ENCODE data around the gene EIF4E2. TPM values are rescaled to one million over a fixed set of nuclear protein-coding genes. Genes with fewer than 3 reads are reported as not detected.

EIF4E2 gene
- total RNA-seq, 3 donors from 2014 or later (not counting 1 experiment from before 2014, with no cell fraction given) = 62.2 to 67.6 (median 63.5) TPM

DNA sequence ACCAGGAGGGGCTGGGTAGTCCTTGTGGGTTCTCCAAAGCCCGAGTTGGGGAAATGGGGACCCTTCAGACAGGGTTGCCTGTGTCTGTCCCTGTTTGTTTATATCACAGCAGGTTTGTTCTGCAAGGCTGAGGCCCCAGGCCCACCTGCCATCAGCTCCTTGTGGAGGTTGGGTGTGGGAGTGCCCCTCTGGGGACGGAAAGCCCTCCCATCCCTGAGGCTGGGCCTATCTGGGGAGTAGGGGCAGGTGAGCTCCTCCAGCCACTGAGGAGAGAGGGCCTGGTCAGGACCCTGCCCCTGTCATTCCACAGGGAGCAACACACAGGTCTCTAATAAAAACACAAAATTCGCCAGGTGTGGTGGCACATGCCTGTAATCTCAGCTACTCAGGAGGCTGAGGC is 59.6 kb downstream of the EIF4E2 start:
- H3K4me1 ChIP-seq (ENCODE audit: control insufficient read depth, insufficient read depth, low read length) = peaks cover 9% of the 10 kb centered on the region
- no peaks in the 10 kb centered on the region for H3K36me3 Mint-ChIP-seq
- ATAC-seq = no peak
- no peak overlapping the region for H3K4me3 Mint-ChIP-seq
- H3K9me3 ChIP-seq (ENCODE audit: control insufficient read depth, insufficient read depth, low read length) = no peaks in the 10 kb centered on the region
- H3K4me3 ChIP-seq (ENCODE audit: low read length) = no peak overlapping the region
- H3K27me3 ChIP-seq (ENCODE audit: control insufficient read depth, insufficient read depth, low read length) = no peaks in the 10 kb centered on the region
- H3K4me1 Mint-ChIP-seq = peaks cover 0 to 7% of the 10 kb centered on the region in 2 donors
- WGBS (ENCODE audit: insufficient coverage) = 75% methylated on average over 3 of the region's 3 CpGs
- no peak overlapping the region for H3K27ac ChIP-seq (ENCODE audit: low read length)
- H3K9me3 Mint-ChIP-seq = no peaks in the 10 kb centered on the region
- DNase-seq = no peak
- H3K36me3 ChIP-seq (ENCODE audit: control insufficient read depth, insufficient read depth, low read length) = no peaks in the 10 kb centered on the region
- TF ChIP-seq, protein P1, sequence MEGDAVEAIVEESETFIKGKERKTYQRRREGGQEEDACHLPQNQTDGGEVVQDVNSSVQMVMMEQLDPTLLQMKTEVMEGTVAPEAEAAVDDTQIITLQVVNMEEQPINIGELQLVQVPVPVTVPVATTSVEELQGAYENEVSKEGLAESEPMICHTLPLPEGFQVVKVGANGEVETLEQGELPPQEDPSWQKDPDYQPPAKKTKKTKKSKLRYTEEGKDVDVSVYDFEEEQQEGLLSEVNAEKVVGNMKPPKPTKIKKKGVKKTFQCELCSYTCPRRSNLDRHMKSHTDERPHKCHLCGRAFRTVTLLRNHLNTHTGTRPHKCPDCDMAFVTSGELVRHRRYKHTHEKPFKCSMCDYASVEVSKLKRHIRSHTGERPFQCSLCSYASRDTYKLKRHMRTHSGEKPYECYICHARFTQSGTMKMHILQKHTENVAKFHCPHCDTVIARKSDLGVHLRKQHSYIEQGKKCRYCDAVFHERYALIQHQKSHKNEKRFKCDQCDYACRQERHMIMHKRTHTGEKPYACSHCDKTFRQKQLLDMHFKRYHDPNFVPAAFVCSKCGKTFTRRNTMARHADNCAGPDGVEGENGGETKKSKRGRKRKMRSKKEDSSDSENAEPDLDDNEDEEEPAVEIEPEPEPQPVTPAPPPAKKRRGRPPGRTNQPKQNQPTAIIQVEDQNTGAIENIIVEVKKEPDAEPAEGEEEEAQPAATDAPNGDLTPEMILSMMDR (IDR thresholded peaks at IDR 0.05) = no peak
- H3K27me3 Mint-ChIP-seq (ENCODE audit: low read depth in 2 of 2) = peaks cover 0 to 1% of the 10 kb centered on the region in 2 donors
- H3K27ac Mint-ChIP-seq = no peak overlapping the region
- intact Hi-C loops (cut with micrococcal nuclease) = no loop called here

DNA sequence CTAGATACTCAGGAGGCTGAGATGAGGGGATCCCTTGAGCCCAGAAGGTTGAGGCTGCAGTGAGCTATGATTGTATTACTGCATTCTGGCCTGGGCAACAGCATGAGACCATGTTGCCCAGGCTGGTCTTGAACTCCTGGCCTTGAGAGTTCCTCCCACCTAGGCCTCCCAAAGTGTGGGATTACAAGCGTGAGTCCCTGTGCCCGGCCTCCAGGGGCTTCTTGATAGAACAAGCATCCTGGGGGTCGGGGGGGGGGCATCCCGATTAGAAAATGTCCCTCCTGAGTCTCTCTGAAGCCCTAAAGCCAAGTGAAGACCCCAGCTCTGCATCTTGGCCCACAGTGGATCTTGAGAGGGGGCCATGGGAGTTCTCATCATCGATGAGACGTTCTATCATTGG is 60.6 kb downstream of the EIF4E2 start:
- TF ChIP-seq, protein P1 (IDR thresholded peaks at IDR 0.05) = no peak
- H3K36me3 ChIP-seq (ENCODE audit: control insufficient read depth, insufficient read depth, low read length) = no peaks in the 10 kb centered on the region
- H3K9me3 Mint-ChIP-seq = no peaks in the 10 kb centered on the region
- H3K27me3 Mint-ChIP-seq (ENCODE audit: low read depth in 2 of 2) = peaks cover 0 to 2% of the 10 kb centered on the region in 2 donors
- no peak for DNase-seq
- H3K9me3 ChIP-seq (ENCODE audit: control insufficient read depth, insufficient read depth, low read length) = no peaks in the 10 kb centered on the region
- no peaks in the 10 kb centered on the region for H3K36me3 Mint-ChIP-seq
- intact Hi-C loops (cut with micrococcal nuclease) = no loop called here
- no peak overlapping the region for H3K4me3 Mint-ChIP-seq
- ATAC-seq = no peak
- H3K27ac Mint-ChIP-seq = no peak overlapping the region
- H3K4me1 Mint-ChIP-seq = peaks cover 0 to 4% of the 10 kb centered on the region in 2 donors
- peaks cover 5% of the 10 kb centered on the region for H3K4me1 ChIP-seq (ENCODE audit: control insufficient read depth, insufficient read depth, low read length)
- no peak overlapping the region for H3K4me3 ChIP-seq (ENCODE audit: low read length)
- no peaks in the 10 kb centered on the region for H3K27me3 ChIP-seq (ENCODE audit: control insufficient read depth, insufficient read depth, low read length)
- WGBS (ENCODE audit: insufficient coverage) = 77% methylated on average over 6 of the region's 6 CpGs
- no peak overlapping the region for H3K27ac ChIP-seq (ENCODE audit: low read length)

DNA sequence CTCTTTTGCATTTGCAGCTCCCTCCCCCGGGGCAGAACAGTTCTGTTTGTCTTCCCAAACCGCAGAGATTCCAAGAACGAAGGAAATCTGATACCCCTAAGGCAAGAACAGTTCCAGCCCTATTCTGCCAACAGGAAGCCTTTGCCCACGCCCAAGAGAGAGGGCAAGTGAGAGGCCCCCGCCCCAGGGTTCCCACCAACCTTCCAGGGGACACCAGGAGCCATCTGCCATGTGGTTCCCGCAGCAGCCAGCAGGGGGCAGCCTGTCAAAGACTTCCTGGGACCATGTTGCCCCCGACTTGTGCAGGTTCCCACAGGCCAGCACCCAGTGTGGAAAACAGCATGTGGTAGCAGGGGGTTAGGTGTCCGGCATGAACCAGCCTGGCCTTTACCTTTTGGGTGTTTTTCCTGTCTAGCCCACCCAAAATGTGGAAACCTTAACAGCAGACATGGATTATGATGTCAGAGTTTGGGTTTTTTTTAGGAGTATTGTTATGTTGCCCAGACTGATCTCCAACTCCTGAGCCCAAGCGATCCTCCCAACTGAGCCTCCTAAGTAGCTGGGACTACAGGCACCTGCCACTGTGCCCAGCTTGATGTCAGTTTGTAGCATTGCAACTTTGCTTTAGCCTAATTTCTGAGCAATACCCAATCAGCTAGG is 61.2 kb downstream of the EIF4E2 start:
- intact Hi-C loops (cut with micrococcal nuclease) = no loop called here
- Mint-ChIP-seq H3K27ac (no peak overlapping the region), H3K4me1 (no peaks in the 10 kb centered on the region), H3K27me3 (ENCODE audit: low read depth in 2 of 2) (peaks cover 0 to 2% of the 10 kb centered on the region in 2 donors), H3K4me3 (no peak overlapping the region), H3K9me3 (no peaks in the 10 kb centered on the region), H3K36me3 (no peaks in the 10 kb centered on the region)
- Histone ChIP-seq H3K27ac (ENCODE audit: low read length) (no peak overlapping the region), H3K27me3 (ENCODE audit: control insufficient read depth, insufficient read depth, low read length) (no peaks in the 10 kb centered on the region), H3K36me3 (ENCODE audit: control insufficient read depth, insufficient read depth, low read length) (no peaks in the 10 kb centered on the region), H3K4me3 (ENCODE audit: low read length) (no peak overlapping the region), H3K9me3 (ENCODE audit: control insufficient read depth, insufficient read depth, low read length) (no peaks in the 10 kb centered on the region), H3K4me1 (ENCODE audit: control insufficient read depth, insufficient read depth, low read length) (no peaks in the 10 kb centered on the region)
- ATAC-seq = peak; percentile 62 to 86 (median 77)
- WGBS (ENCODE audit: insufficient coverage) = 47% methylated on average over 9 of the region's 9 CpGs
- peak; percentile 64 to 77 for DNase-seq
- TF ChIP-seq, protein P1 (IDR thresholded peaks at IDR 0.05) = peak; percentile 83
